GM06990 (cell line): ENCODE measurements around the gene STK11IP.

Experiments used
- DNase-seq: peaks from one replicate; pipeline ENCODE4 v3.0.0-alpha.2; 2011; ENCODE audit not compliant: insufficient read length; ENCODE audit errors: extremely low read depth
- H3K27me3 ChIP-seq: replicated peaks from 2 replicates; pipeline ENCODE4 v1.6.0; 2011; ENCODE audit warnings: low read length; ENCODE audit not compliant: control insufficient read depth, insufficient read depth
- H3K36me3 ChIP-seq: 2 replicates; pipeline ENCODE4 v1.5.1; 2011; ENCODE audit warnings: low read length; ENCODE audit not compliant: control insufficient read depth, insufficient read depth
- H3K4me3 ChIP-seq: replicated peaks from 2 replicates; pipeline ENCODE4 v1.5.1; 2011; ENCODE audit warnings: low read depth, mild to moderate bottlenecking, control low read depth, low read length
- TF ChIP-seq, protein P1 (sequence below): IDR thresholded peaks from 2 replicates; pipeline ENCODE4 v1.5.1; 2011; ENCODE audit warnings: low read length, control low read depth, mild to moderate bottlenecking, inconsistent platforms; ENCODE audit not compliant: insufficient read depth, poor library complexity, severe bottlenecking

STK11IP gene, protein sequence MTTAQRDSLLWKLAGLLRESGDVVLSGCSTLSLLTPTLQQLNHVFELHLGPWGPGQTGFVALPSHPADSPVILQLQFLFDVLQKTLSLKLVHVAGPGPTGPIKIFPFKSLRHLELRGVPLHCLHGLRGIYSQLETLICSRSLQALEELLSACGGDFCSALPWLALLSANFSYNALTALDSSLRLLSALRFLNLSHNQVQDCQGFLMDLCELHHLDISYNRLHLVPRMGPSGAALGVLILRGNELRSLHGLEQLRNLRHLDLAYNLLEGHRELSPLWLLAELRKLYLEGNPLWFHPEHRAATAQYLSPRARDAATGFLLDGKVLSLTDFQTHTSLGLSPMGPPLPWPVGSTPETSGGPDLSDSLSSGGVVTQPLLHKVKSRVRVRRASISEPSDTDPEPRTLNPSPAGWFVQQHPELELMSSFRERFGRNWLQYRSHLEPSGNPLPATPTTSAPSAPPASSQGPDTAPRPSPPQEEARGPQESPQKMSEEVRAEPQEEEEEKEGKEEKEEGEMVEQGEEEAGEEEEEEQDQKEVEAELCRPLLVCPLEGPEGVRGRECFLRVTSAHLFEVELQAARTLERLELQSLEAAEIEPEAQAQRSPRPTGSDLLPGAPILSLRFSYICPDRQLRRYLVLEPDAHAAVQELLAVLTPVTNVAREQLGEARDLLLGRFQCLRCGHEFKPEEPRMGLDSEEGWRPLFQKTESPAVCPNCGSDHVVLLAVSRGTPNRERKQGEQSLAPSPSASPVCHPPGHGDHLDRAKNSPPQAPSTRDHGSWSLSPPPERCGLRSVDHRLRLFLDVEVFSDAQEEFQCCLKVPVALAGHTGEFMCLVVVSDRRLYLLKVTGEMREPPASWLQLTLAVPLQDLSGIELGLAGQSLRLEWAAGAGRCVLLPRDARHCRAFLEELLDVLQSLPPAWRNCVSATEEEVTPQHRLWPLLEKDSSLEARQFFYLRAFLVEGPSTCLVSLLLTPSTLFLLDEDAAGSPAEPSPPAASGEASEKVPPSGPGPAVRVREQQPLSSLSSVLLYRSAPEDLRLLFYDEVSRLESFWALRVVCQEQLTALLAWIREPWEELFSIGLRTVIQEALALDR

DNA sequence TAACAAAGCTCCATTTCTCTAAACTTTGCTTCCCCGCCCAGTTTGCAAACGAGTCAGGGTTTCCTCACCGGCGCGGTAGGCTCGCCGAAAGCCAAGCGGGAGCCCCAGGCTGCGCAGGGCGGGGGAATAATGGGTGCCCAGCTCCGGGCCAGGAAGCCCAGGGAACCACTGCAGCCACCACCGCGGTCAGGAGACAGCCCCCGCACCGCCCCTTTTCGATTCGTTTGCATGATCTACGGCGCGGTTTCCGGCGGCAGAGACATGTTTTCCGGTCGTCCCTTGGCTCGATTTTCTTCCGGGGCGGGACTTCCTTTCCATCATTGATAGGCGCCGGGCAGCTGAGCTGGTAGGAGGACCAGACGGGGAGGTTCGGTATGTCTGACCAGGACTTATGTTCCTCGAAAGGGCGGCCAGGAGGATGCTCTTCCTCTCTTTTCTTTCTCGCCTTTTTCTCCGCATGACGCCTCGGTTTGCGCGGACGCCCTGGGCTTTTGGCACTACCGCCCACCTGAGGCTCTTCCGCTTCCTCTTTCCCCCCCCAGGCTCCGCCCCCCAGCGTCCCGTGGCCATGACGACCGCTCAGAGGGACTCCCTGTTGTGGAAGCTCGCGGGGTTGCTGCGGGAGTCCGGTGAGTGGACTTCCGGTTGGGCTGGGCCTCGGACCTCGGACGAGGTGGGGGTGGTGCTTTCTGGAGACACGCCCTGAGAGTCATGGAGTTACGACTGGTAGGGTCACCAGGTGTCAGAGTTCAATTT, at the start of gene STK11IP:
TSS of gene STK11IP (plus strand) at position 306 of the 756 bp plus-strand sequence. CDS start at position 569, 263 bp downstream.
- H3K4me3 ChIP-seq, result peak within 1 kb of the TSS; percentile 75
- peak; percentile 97 for DNase-seq
- TF ChIP-seq, protein P1, sequence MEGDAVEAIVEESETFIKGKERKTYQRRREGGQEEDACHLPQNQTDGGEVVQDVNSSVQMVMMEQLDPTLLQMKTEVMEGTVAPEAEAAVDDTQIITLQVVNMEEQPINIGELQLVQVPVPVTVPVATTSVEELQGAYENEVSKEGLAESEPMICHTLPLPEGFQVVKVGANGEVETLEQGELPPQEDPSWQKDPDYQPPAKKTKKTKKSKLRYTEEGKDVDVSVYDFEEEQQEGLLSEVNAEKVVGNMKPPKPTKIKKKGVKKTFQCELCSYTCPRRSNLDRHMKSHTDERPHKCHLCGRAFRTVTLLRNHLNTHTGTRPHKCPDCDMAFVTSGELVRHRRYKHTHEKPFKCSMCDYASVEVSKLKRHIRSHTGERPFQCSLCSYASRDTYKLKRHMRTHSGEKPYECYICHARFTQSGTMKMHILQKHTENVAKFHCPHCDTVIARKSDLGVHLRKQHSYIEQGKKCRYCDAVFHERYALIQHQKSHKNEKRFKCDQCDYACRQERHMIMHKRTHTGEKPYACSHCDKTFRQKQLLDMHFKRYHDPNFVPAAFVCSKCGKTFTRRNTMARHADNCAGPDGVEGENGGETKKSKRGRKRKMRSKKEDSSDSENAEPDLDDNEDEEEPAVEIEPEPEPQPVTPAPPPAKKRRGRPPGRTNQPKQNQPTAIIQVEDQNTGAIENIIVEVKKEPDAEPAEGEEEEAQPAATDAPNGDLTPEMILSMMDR, result no peak

DNA sequence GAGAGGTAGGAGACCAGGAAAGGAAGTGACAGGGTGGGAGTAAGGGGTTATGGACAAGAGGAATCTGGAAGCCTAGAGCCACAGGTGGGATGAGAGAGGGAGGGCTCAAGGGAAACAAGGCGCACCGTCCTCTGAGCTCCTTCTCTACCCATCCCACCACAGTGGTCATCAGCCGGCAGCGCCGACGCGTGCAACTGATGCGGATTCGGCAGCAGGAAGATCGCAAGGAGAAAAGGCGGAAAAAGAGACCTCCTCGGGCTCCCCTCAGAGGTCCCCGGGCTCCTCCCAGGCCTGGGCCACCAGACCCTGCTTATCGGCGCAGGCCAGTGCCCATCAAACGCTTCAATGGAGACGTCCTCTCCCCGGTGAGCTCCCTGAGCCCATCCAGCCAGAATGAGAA, 48.7 kb upstream of the STK11IP start:
- peaks cover 2% of the 10 kb centered on the region for H3K27me3 ChIP-seq
- H3K4me3 ChIP-seq, result no peak overlapping the region
- no peaks in the 10 kb centered on the region for H3K36me3 ChIP-seq
- TF ChIP-seq, protein P1, result no peak
- no peak for DNase-seq

More for the DNA sequence above, at the start of gene STK11IP:
- Histone ChIP-seq H3K36me3 (peaks cover 8% of the 10 kb centered on the region), H3K27me3 (no peaks in the 10 kb centered on the region)

DNA sequence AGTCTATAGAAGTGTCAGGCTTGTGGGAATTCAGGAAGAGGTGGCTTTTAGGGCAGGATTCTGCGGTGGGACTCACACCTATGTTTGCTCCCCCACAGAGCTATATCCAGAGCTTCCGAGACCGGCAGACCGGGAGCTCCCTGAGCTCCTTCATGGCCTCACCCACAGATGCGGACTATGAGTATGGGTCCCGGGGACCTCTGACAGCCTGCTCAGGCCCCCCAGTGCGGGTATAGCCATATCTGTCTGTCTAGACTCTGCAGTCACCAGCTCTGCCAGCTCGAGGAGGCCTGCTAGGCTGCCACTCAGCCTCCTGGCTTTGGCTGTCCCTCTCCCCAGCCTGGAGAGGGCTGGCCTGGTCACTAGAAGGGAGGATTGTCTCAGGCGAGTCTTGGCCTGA, 48.0 kb upstream of the STK11IP start:
- TF ChIP-seq, protein P1, result no peak
- Histone ChIP-seq H3K27me3 (peaks cover 2% of the 10 kb centered on the region), H3K4me3 (no peak overlapping the region), H3K36me3 (no peaks in the 10 kb centered on the region)
- DNase-seq, result no peak

DNA sequence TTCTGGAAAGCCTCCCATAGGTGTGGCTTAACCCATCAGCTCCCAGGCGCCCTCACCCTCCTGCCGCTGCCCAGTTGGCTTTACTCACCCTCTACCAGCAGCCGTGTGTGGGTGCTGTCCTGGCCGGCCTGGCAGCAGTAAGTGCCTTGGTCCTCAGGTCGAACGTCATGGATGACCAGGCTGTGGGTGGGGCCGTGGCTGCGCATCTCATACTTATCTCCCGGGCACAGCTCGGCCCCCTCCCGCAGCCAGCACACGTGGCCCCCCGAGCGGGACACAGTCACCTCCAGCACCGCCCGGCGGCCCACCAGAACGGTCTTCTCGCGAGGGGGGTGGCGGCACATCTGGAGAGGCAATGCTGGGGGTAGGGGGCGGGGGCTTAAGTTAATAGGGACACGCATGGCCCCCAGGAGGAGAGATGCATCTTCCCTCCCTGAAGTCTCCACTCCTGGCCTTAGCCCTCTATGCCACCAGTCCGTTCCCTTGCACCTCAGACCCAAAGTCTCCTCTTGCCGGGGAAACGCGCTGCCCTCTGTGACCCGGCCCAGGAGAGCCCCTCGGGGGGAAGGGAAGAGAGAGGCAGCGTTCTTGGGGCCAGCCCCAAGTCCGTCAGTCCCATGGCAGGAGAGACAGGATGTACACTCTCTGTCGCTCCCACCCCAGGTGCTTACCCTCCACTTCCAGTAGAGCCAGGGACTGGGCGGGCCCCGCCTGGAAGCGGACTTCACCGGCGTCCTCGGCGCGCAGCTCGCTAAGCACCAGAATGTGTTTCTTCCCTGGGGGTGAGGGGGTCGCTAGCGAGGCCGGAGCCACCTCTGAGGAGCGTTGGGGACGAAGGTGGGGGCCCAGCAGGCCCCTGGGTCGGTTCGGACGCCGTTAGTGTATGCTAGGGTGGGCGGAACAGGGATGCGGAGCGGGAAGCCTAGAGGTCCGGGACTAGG, 45.9 kb upstream of the STK11IP start:
- peak; percentile 36 for DNase-seq
- peak overlapping the region; percentile 59 for H3K4me3 ChIP-seq
- TF ChIP-seq, protein P1, result no peak

More for the DNA sequence above, 45.9 kb upstream of the STK11IP start:
- H3K36me3 ChIP-seq, result no peaks in the 10 kb centered on the region
- H3K27me3 ChIP-seq, result peaks cover 2% of the 10 kb centered on the region
